ENCODE data around the gene SCART1. TPM values are rescaled to one million over a fixed set of nuclear protein-coding genes. Genes with fewer than 3 reads are reported as not detected.
"Not testable (repeated sequence)": the region's sequence is repeated elsewhere in the genome, so short reads cannot be mapped to it uniquely, and the experiment has no call there.

Gene SCART1
- total RNA-seq, 1 donor from 2014 or later = 1.3 TPM

GRCh38 chr10:133422807-133423771, 30.7 kb upstream of the SCART1 start:
- no peak overlapping the region for H3K4me3 ChIP-seq (ENCODE audit: low read depth, low read length)
- no peak for DNase-seq (ENCODE audit: low read depth)
- no peak for TF ChIP-seq CTCF (conservative IDR thresholded peaks at IDR 0.05; ENCODE audit: low read depth, low read length)

- DNase-seq (ENCODE audit: low read depth); H3K4me3 ChIP-seq (ENCODE audit: low read depth, low read length): not testable (repeated sequence)
Observed at GRCh38 chr10:133424102-133424501, 29.6 kb upstream of the SCART1 start.

GRCh38 chr10:133424601-133425000, 29.1 kb upstream of the SCART1 start, which contains the start of gene SPRN:
Gene SPRN, minus strand, starts transcription at chr10:133424625. Its CDS starts 944 bp downstream, at chr10:133423681.
- H3K4me3 ChIP-seq (ENCODE audit: low read depth, low read length); DNase-seq (ENCODE audit: low read depth): not testable (repeated sequence)

GRCh38 chr10:133429571-133429970, 24.2 kb upstream of the SCART1 start:
- not testable (repeated sequence) for H3K4me3 ChIP-seq (ENCODE audit: low read depth, low read length); DNase-seq (ENCODE audit: low read depth)

GRCh38 chr10:133431888-133432613, 21.7 kb upstream of the SCART1 start:
- H3K4me3 ChIP-seq (ENCODE audit: low read depth, low read length); DNase-seq (ENCODE audit: low read depth): not testable (repeated sequence)

GRCh38 chr10:133432789-133433188, 21.0 kb upstream of the SCART1 start:
- H3K4me3 ChIP-seq (ENCODE audit: low read depth, low read length); DNase-seq (ENCODE audit: low read depth): not testable (repeated sequence)

GRCh38 chr10:133438711-133439273, 15.0 kb upstream of the SCART1 start:
- no peak for DNase-seq (ENCODE audit: low read depth)

GRCh38 chr10:133439517-133440461, 14.0 kb upstream of the SCART1 start:
- no peak for TF ChIP-seq CTCF (conservative IDR thresholded peaks at IDR 0.05; ENCODE audit: low read depth, low read length)
- DNase-seq (ENCODE audit: low read depth) = no peak

More at GRCh38 chr10:133438711-133439273, 15.0 kb upstream of the SCART1 start:
- TF ChIP-seq CTCF (conservative IDR thresholded peaks at IDR 0.05; ENCODE audit: low read depth, low read length) = peak; percentile 46
- no peak overlapping the region for H3K4me3 ChIP-seq (ENCODE audit: low read depth, low read length)

More at GRCh38 chr10:133439517-133440461, 14.0 kb upstream of the SCART1 start:
- H3K4me3 ChIP-seq (ENCODE audit: low read depth, low read length) = no peak overlapping the region
